OCI-LY1 (cell line): ENCODE measurements around the gene PAFAH1B2.

Experiments
- H2AFZ ChIP-seq: fragments of 200-600 bp; sonication (generic), shearing (Covaris generic); 2 replicates; pipeline ENCODE4 v1.6.0; 2014; ENCODE audit warnings: antibody characterized with exemption, mild to moderate bottlenecking, low read length
- H3F3A ChIP-seq: fragments of 200-600 bp; sonication (generic), shearing (Covaris generic); 2 replicates; pipeline ENCODE4 v1.6.0; 2014; ENCODE audit warnings: mild to moderate bottlenecking, antibody characterized with exemption, low read length, moderate library complexity; ENCODE audit not compliant: insufficient read depth
- H3K27ac ChIP-seq: fragments of 200-600 bp; sonication (generic); 2 replicates; pipeline ENCODE4 v1.5.1; 2014; ENCODE audit warnings: low read length, mixed run types, mild to moderate bottlenecking, low read depth; ENCODE audit not compliant: poor library complexity, severe bottlenecking
- H3K27me3 ChIP-seq: fragments of 200-600 bp; sonication (generic); 2 replicates; pipeline ENCODE4 v1.6.0; 2014; ENCODE audit warnings: antibody characterized with exemption, mild to moderate bottlenecking, low read length, moderate library complexity; ENCODE audit not compliant: insufficient read depth
- H3K36me3 ChIP-seq: fragments of 200-600 bp; sonication (generic); 2 replicates; pipeline ENCODE4 v1.6.1; 2014; ENCODE audit warnings: mild to moderate bottlenecking, antibody characterized with exemption, low read length, moderate library complexity, mixed read lengths; ENCODE audit not compliant: insufficient read depth
- H3K4me1 ChIP-seq: fragments of 200-600 bp; sonication (generic); 2 replicates; pipeline ENCODE4 v1.5.1; 2014; ENCODE audit warnings: mild to moderate bottlenecking, low read length, moderate library complexity; ENCODE audit not compliant: insufficient read depth, severe bottlenecking
- H3K4me2 ChIP-seq: fragments of 200-600 bp; sonication (generic), shearing (Covaris generic); 2 replicates; pipeline ENCODE4 v1.6.1; 2014; ENCODE audit warnings: low read length
- H3K4me3 ChIP-seq: fragments of 200-600 bp; sonication (generic); 2 replicates; pipeline ENCODE4 v1.5.1; 2014; ENCODE audit warnings: low read length, low read depth, mild to moderate bottlenecking, mixed read lengths; ENCODE audit not compliant: poor library complexity, severe bottlenecking
- H3K79me2 ChIP-seq: fragments of 200-600 bp; shearing (Covaris generic); 2 replicates; pipeline ENCODE4 v1.6.1; 2016; ENCODE audit warnings: mixed run types, low read length, mixed read lengths; ENCODE audit not compliant: insufficient read depth
- H3K9ac ChIP-seq: fragments of 200-600 bp; sonication (generic), shearing (Covaris generic); 2 replicates; pipeline ENCODE4 v1.6.1; 2014; ENCODE audit warnings: mild to moderate bottlenecking, low read length, mixed read lengths
- H3K9me2 ChIP-seq: fragments of 200-600 bp; sonication (generic), shearing (Covaris generic); 2 replicates; pipeline ENCODE4 v1.6.1; 2014; ENCODE audit warnings: low read depth, mild to moderate bottlenecking, low read length, mixed read lengths
- H3K9me3 ChIP-seq: fragments of 200-600 bp; shearing (Covaris generic); 2 replicates; pipeline ENCODE4 v1.6.1; 2014; ENCODE audit warnings: low read length, mixed read lengths
- H4K20me1 ChIP-seq: fragments of 200-600 bp; sonication (generic), shearing (Covaris generic); 2 replicates; pipeline ENCODE4 v1.6.0; 2016; ENCODE audit warnings: mild to moderate bottlenecking, low read length; ENCODE audit not compliant: insufficient read depth
- CTCF ChIP-seq: fragments of 200-600 bp; sonication (generic), shearing (Covaris generic); IDR thresholded peaks from 2 replicates; pipeline ENCODE4 v1.5.1; 2017; ENCODE audit warnings: mild to moderate bottlenecking, antibody characterized with exemption, low read length, moderate library complexity, mixed read lengths
- EZH2 ChIP-seq: fragments of 200-600 bp; sonication (generic), shearing (Covaris generic); IDR thresholded peaks from 2 replicates; pipeline ENCODE4 v1.8.0; 2017; ENCODE audit warnings: borderline replicate concordance, mixed run types, mild to moderate bottlenecking, antibody characterized with exemption, low read length, moderate library complexity, mixed read lengths

The PAFAH1B2 gene

GRCh38 chr11:117171007-117171403 is 26.9 kb downstream of the PAFAH1B2 start:
- Histone ChIP-seq H2AFZ (no peak overlapping the region), H3K9ac (no peak overlapping the region), H3K79me2 (no peaks in the 10 kb centered on the region), H3K27me3 (no peaks in the 10 kb centered on the region), H3K36me3 (peaks cover 57% of the 10 kb centered on the region), H3K9me2 (no peaks in the 10 kb centered on the region), H3F3A (no peaks in the 10 kb centered on the region), H4K20me1 (no peaks in the 10 kb centered on the region), H3K4me2 (no peak overlapping the region), H3K4me1 (no peaks in the 10 kb centered on the region), H3K9me3 (no peaks in the 10 kb centered on the region), H3K27ac (no peak overlapping the region), H3K4me3 (no peak overlapping the region)
- TF ChIP-seq CTCF, result no peak
- TF ChIP-seq EZH2, result no peak

GRCh38 chr11:117171404-117172061 is 27.4 kb downstream of the PAFAH1B2 start:
- Histone ChIP-seq H2AFZ (no peak overlapping the region), H3K27me3 (no peaks in the 10 kb centered on the region), H3F3A (no peaks in the 10 kb centered on the region), H3K4me2 (no peak overlapping the region), H3K4me3 (no peak overlapping the region), H3K9ac (no peak overlapping the region), H4K20me1 (no peaks in the 10 kb centered on the region), H3K27ac (no peak overlapping the region), H3K4me1 (no peaks in the 10 kb centered on the region), H3K36me3 (peaks cover 53% of the 10 kb centered on the region), H3K9me3 (no peaks in the 10 kb centered on the region), H3K79me2 (no peaks in the 10 kb centered on the region), H3K9me2 (no peaks in the 10 kb centered on the region)
- TF ChIP-seq EZH2, result no peak
- no peak for TF ChIP-seq CTCF

GRCh38 chr11:117172724-117173421 is 28.8 kb downstream of the PAFAH1B2 start:
- Histone ChIP-seq H3K4me3 (no peak overlapping the region), H3K4me2 (no peak overlapping the region), H2AFZ (no peak overlapping the region), H3K9me2 (no peaks in the 10 kb centered on the region), H3K27me3 (no peaks in the 10 kb centered on the region), H3K79me2 (no peaks in the 10 kb centered on the region), H3F3A (no peaks in the 10 kb centered on the region), H3K9ac (no peak overlapping the region), H3K9me3 (no peaks in the 10 kb centered on the region), H3K27ac (no peak overlapping the region), H3K4me1 (peaks cover 2% of the 10 kb centered on the region), H4K20me1 (no peaks in the 10 kb centered on the region), H3K36me3 (peaks cover 40% of the 10 kb centered on the region)
- TF ChIP-seq CTCF (no peak), EZH2 (no peak)
